DND-41 (cell line): Measurements from ENCODE around the gene TIMMDC1.

Source experiments
- ATAC-seq: fragments of 200-7000 bp; cut with Tn5 transposase; 3 replicates; pipeline ENCODE4 v1.9.1; 2021; ENCODE audit warnings: low read depth; ENCODE audit not compliant: insufficient read depth
- DNase-seq: peaks from one replicate; pipeline ENCODE4 v3.0.0-alpha.2; 2020
- H2AFZ ChIP-seq: 2 replicates; pipeline ENCODE4 v1.6.0; 2012; ENCODE audit warnings: low read depth, low read length
- H3K27ac ChIP-seq: 2 replicates; pipeline ENCODE4 v1.5.1; 2012; ENCODE audit warnings: low read length, inconsistent platforms
- H3K27me3 ChIP-seq: fragments of 200-600 bp; sonication (generic); 2 replicates; pipeline ENCODE4 v1.6.0; 2012; ENCODE audit warnings: low read length, mild to moderate bottlenecking, inconsistent platforms; ENCODE audit not compliant: insufficient read depth, poor library complexity
- H3K36me3 ChIP-seq: 2 replicates; pipeline ENCODE4 v1.5.1; 2012; ENCODE audit warnings: low read length, inconsistent platforms; ENCODE audit not compliant: insufficient read depth
- H3K4me1 ChIP-seq: 2 replicates; pipeline ENCODE4 v1.5.1; 2012; ENCODE audit warnings: mild to moderate bottlenecking, low read length; ENCODE audit not compliant: insufficient read depth
- H3K4me2 ChIP-seq: 2 replicates; pipeline ENCODE4 v1.6.0; 2012; ENCODE audit warnings: mild to moderate bottlenecking, moderate library complexity, low read length, inconsistent platforms; ENCODE audit not compliant: insufficient read depth
- H3K4me3 ChIP-seq, 2 experiments: fragments of 200-600 bp in 1 of 2; shearing (Covaris generic) in 1 of 2; 2 replicates each; pipeline ENCODE4 v1.5.1; 2012 to 2016; ENCODE audit warnings: inconsistent platforms in 2 of 2, low read length in 2 of 2, mild to moderate bottlenecking in 2 of 2, low read depth in 1 of 2, moderate library complexity in 1 of 2
- H3K79me2 ChIP-seq: 2 replicates; pipeline ENCODE4 v1.6.0; 2012; ENCODE audit warnings: low read length, inconsistent platforms; ENCODE audit not compliant: insufficient read depth
- H3K9ac ChIP-seq: 2 replicates; pipeline ENCODE4 v1.6.0; 2012; ENCODE audit warnings: low read depth, mild to moderate bottlenecking, inconsistent platforms, low read length, moderate library complexity
- H3K9me3 ChIP-seq: 2 replicates; pipeline ENCODE4 v1.5.1; 2012; ENCODE audit warnings: low read length, moderate library complexity, mild to moderate bottlenecking, inconsistent platforms; ENCODE audit not compliant: insufficient read depth, severe bottlenecking
- H4K20me1 ChIP-seq: 2 replicates; pipeline ENCODE4 v1.6.0; 2012; ENCODE audit warnings: low read length; ENCODE audit not compliant: insufficient read depth
- CTCF ChIP-seq: IDR thresholded peaks from 2 replicates; pipeline ENCODE4 v1.5.1; 2012; ENCODE audit warnings: borderline replicate concordance, low read length, moderate library complexity, mild to moderate bottlenecking; ENCODE audit not compliant: poor library complexity, severe bottlenecking; ENCODE audit errors: extremely low read depth
- EZH2 ChIP-seq: IDR thresholded peaks from 3 replicates; pipeline ENCODE4 v1.6.1; 2012; ENCODE audit warnings: borderline replicate concordance, low read depth, mild to moderate bottlenecking, moderate library complexity, low read length, inconsistent platforms; ENCODE audit not compliant: severe bottlenecking

TIMMDC1 gene

GRCh38 chr3:119518026-119518425 is 19.7 kb downstream of the TIMMDC1 start:
- H3K79me2 ChIP-seq, result no peaks in the 10 kb centered on the region
- DNase-seq, result no peak
- H3K4me2 ChIP-seq, result no peak overlapping the region
- H3K36me3 ChIP-seq, result peaks cover 90% of the 10 kb centered on the region
- TF ChIP-seq CTCF (no peak), EZH2 (no peak)
- H3K4me1 ChIP-seq, result no peaks in the 10 kb centered on the region
- no peaks in the 10 kb centered on the region for H4K20me1 ChIP-seq
- H3K9me3 ChIP-seq, result peaks cover 3% of the 10 kb centered on the region
- ATAC-seq, result no peak
- H3K27me3 ChIP-seq, result no peaks in the 10 kb centered on the region
- H3K27ac ChIP-seq, result no peak overlapping the region
- H3K9ac ChIP-seq, result no peak overlapping the region
- no peak overlapping the region for H2AFZ ChIP-seq
- H3K4me3 ChIP-seq, result no peak overlapping the region

- H2AFZ ChIP-seq, result no peak overlapping the region
- ATAC-seq (no peak), DNase-seq (no peak)
- H3K27ac ChIP-seq, result no peak overlapping the region
- H3K4me1 ChIP-seq, result no peaks in the 10 kb centered on the region
- H3K4me2 ChIP-seq, result no peak overlapping the region
- peaks cover 47% of the 10 kb centered on the region; the same call in 1 of the 2 replicates for H3K36me3 ChIP-seq
- H3K27me3 ChIP-seq, result no peaks in the 10 kb centered on the region
- H4K20me1 ChIP-seq, result no peaks in the 10 kb centered on the region
- no peaks in the 10 kb centered on the region for H3K79me2 ChIP-seq
- H3K9me3 ChIP-seq, result no peaks in the 10 kb centered on the region
- TF ChIP-seq EZH2, result no peak
- TF ChIP-seq CTCF, result no peak
- H3K4me3 ChIP-seq, result no peak overlapping the region
- H3K9ac ChIP-seq, result no peak overlapping the region
Measured at GRCh38 chr3:119524931-119525662, 26.8 kb downstream of the TIMMDC1 start.

GRCh38 chr3:119527714-119528113 is 29.4 kb downstream of the TIMMDC1 start:
- DNase-seq, result no peak
- H3K79me2 ChIP-seq, result no peaks in the 10 kb centered on the region

More at GRCh38 chr3:119527714-119528113, 29.4 kb downstream of the TIMMDC1 start:
- Histone ChIP-seq H3K36me3 (peaks cover 27% of the 10 kb centered on the region; the same call in 1 of the 2 replicates), H3K4me2 (no peak overlapping the region), H3K27ac (no peak overlapping the region), H3K4me1 (no peaks in the 10 kb centered on the region), H3K9ac (no peak overlapping the region), H2AFZ (no peak overlapping the region), H3K9me3 (no peaks in the 10 kb centered on the region), H3K27me3 (no peaks in the 10 kb centered on the region), H3K4me3 (no peak overlapping the region), H4K20me1 (no peaks in the 10 kb centered on the region)
- TF ChIP-seq EZH2 (no peak), CTCF (no peak)
- no peak for ATAC-seq
